HG03469 (cell line): ENCODE measurements around the gene MOXD1.

Experiments used
- ATAC-seq: cut with Tn5 transposase; IDR thresholded peaks from one replicate; pipeline ENCODE4 v1.9.1; 2021; ENCODE audit warnings: mild to moderate bottlenecking, moderate library complexity, moderate number of reproducible peaks; ENCODE audit not compliant: unreplicated experiment

MOXD1 gene

GRCh38 chr6:132246632-132247270 lies 154.5 kb downstream of the MOXD1 start:
- no peak for ATAC-seq

GRCh38 chr6:132246120-132246617 lies 155.1 kb downstream of the MOXD1 start:
- no peak for ATAC-seq
